ENCODE measurements around the gene PLCB4. TPM values are rescaled to one million over a fixed set of nuclear protein-coding genes. Genes with fewer than 3 reads are reported as not detected.

Gene PLCB4
- total RNA-seq, 1 donor from 2014 or later, result 53.3 TPM

DNA sequence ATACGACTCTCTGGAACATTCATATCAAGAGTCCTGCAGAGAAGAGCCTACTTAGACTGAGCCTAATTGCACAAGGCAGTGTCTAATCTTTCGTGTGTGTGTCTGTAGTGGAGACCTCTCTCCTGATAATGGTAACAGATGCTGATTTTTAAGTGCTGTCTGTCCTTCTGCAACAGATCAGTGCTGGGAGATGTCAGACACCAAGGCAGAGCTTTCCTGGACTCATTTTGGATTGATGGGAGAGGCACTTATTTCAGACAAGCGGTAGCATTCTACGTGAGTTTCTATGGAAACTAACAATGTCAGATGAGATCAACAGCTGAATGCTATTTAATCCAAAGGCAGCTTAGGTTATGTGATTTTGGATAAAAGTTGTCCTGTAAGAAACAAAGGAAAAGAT, 167.6 kb downstream of the PLCB4 start:
- Mint-ChIP-seq H3K4me1 (peaks cover 19% of the 10 kb centered on the region), H3K27ac (ENCODE audit: unreplicated experiment) (no peak overlapping the region), H3K9me3 (peaks cover 3% of the 10 kb centered on the region), H3K36me3 (ENCODE audit: low read depth) (peaks cover 18% of the 10 kb centered on the region), H3K27me3 (ENCODE audit: low read depth) (no peaks in the 10 kb centered on the region), H3K4me3 (no peak overlapping the region)
- no peak for DNase-seq (ENCODE audit: low read depth, low spot score)
- TF ChIP-seq, protein P1, sequence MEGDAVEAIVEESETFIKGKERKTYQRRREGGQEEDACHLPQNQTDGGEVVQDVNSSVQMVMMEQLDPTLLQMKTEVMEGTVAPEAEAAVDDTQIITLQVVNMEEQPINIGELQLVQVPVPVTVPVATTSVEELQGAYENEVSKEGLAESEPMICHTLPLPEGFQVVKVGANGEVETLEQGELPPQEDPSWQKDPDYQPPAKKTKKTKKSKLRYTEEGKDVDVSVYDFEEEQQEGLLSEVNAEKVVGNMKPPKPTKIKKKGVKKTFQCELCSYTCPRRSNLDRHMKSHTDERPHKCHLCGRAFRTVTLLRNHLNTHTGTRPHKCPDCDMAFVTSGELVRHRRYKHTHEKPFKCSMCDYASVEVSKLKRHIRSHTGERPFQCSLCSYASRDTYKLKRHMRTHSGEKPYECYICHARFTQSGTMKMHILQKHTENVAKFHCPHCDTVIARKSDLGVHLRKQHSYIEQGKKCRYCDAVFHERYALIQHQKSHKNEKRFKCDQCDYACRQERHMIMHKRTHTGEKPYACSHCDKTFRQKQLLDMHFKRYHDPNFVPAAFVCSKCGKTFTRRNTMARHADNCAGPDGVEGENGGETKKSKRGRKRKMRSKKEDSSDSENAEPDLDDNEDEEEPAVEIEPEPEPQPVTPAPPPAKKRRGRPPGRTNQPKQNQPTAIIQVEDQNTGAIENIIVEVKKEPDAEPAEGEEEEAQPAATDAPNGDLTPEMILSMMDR (conservative IDR thresholded peaks at IDR 0.05), result no peak

- Mint-ChIP-seq H3K4me3 (no peak overlapping the region), H3K9me3 (peaks cover 3% of the 10 kb centered on the region), H3K36me3 (ENCODE audit: low read depth) (peaks cover 15% of the 10 kb centered on the region), H3K4me1 (peaks cover 27% of the 10 kb centered on the region), H3K27me3 (ENCODE audit: low read depth) (no peaks in the 10 kb centered on the region), H3K27ac (ENCODE audit: unreplicated experiment) (peak overlapping the region; percentile 8)
- DNase-seq (ENCODE audit: low read depth, low spot score), result no peak
- TF ChIP-seq, protein P1 (conservative IDR thresholded peaks at IDR 0.05), result no peak
Measured at GRCh38 chr20:9241232-9241692, 172.4 kb downstream of the PLCB4 start.

DNA sequence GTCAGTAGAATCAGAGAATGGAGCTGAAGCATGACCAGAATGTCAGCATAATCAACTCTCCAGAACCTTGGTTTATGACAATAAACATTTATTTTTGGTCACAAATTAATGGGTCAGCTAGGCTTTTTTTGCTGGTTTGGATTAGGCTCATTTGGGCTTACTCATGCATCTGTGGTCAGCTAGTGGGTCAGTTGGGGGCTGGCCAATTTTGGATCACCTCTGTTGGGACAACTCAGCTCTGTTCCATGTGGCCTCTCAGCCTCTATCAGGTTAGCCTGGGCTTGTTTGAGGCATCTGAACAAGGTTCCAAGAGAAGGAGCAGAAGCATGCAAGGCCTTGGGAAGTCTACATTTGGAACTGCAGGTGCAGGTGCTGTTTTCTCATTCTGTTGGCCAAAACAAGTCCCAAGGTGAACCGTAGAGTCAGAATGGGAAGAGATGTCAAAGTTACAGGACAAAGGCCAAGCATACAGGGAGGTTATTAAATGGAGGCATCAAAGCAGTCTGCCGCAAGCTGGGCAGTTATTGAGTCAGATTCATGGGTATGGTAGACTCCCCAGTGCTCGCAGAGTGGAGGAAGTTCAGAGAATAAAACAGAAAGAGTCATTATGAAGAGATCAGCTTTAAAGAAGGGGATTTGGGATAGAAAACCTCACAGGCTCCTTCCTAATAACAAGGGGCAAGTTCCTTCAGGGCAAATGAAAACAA, 173.0 kb downstream of the PLCB4 start:
- Mint-ChIP-seq H3K36me3 (ENCODE audit: low read depth) (peaks cover 11% of the 10 kb centered on the region), H3K4me1 (peaks cover 27% of the 10 kb centered on the region), H3K27me3 (ENCODE audit: low read depth) (no peaks in the 10 kb centered on the region), H3K4me3 (no peak overlapping the region), H3K9me3 (no peaks in the 10 kb centered on the region), H3K27ac (ENCODE audit: unreplicated experiment) (peak overlapping the region; percentile 64)
- no peak for DNase-seq (ENCODE audit: low read depth, low spot score)
- TF ChIP-seq, protein P1 (conservative IDR thresholded peaks at IDR 0.05), result no peak

DNA sequence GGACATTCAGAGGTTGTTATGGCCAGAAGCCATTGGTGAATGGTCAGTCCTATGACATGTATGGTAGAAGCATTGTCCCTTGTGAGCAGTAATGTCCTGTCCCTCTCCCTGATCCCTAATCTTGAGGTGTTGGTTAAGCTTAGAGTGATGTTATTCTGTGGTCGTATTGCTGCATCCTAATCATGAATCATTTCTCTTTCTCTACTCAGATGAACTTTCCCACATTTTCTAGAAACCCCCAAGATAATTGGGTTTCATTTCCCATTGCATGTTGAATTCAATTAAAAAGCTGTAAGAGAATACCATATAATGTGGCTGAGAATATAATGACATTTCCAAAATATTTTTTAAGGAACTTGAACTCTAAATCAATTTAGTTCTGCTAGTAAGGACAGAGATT, 175.1 kb downstream of the PLCB4 start:
- H3K4me1 Mint-ChIP-seq, result peaks cover 27% of the 10 kb centered on the region

DNA sequence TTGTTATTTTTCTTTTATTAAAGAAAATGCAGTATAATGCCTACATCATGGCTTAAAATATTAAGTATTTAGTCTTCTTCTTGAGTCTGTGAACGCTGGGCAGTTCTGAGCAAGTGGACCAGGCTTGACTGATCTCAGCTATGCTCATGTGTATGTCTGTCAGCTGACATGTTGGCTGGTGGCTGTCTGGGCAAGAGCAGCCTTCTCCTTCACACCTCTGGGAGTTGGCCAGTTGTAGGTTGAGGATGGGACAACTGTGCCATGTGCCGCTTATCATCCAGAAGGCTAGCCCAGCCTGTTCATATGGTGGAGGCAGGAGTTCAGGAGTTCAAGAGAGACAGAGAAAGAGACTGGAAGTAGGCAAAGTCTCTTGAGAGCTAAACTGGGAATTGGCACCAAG, 175.9 kb downstream of the PLCB4 start:
- peaks cover 23% of the 10 kb centered on the region for H3K4me1 Mint-ChIP-seq
- H3K9me3 Mint-ChIP-seq, result no peaks in the 10 kb centered on the region
- no peak overlapping the region for H3K4me3 Mint-ChIP-seq
- peaks cover 8% of the 10 kb centered on the region for H3K36me3 Mint-ChIP-seq (ENCODE audit: low read depth)
- no peak for DNase-seq (ENCODE audit: low read depth, low spot score)
- TF ChIP-seq, protein P1 (conservative IDR thresholded peaks at IDR 0.05), result no peak
- no peaks in the 10 kb centered on the region for H3K27me3 Mint-ChIP-seq (ENCODE audit: low read depth)
- peak overlapping the region; percentile 82 for H3K27ac Mint-ChIP-seq (ENCODE audit: unreplicated experiment)

More for the DNA sequence above, 175.1 kb downstream of the PLCB4 start:
- Mint-ChIP-seq H3K36me3 (ENCODE audit: low read depth) (peaks cover 8% of the 10 kb centered on the region), H3K27me3 (ENCODE audit: low read depth) (no peaks in the 10 kb centered on the region), H3K27ac (ENCODE audit: unreplicated experiment) (no peak overlapping the region), H3K4me3 (no peak overlapping the region), H3K9me3 (no peaks in the 10 kb centered on the region)
- no peak for DNase-seq (ENCODE audit: low read depth, low spot score)
- TF ChIP-seq, protein P1 (conservative IDR thresholded peaks at IDR 0.05), result no peak

Measured in neural crest cell (in vitro differentiated cells).